OCI-LY1 (cell line): ENCODE measurements around the gene PYGM.
A peak's percentile ranks its signal among the peaks of the same experiment; 100 is the strongest.

ENCODE experiments used
- H2AFZ ChIP-seq: fragments of 200-600 bp; sonication (generic), shearing (Covaris generic); 2 replicates; pipeline ENCODE4 v1.6.0; 2014; ENCODE audit warnings: antibody characterized with exemption, mild to moderate bottlenecking, low read length
- H3F3A ChIP-seq: fragments of 200-600 bp; sonication (generic), shearing (Covaris generic); 2 replicates; pipeline ENCODE4 v1.6.0; 2014; ENCODE audit warnings: mild to moderate bottlenecking, antibody characterized with exemption, low read length, moderate library complexity; ENCODE audit not compliant: insufficient read depth
- H3K27ac ChIP-seq: fragments of 200-600 bp; sonication (generic); 2 replicates; pipeline ENCODE4 v1.5.1; 2014; ENCODE audit warnings: low read length, mixed run types, mild to moderate bottlenecking, low read depth; ENCODE audit not compliant: poor library complexity, severe bottlenecking
- H3K27me3 ChIP-seq: fragments of 200-600 bp; sonication (generic); 2 replicates; pipeline ENCODE4 v1.6.0; 2014; ENCODE audit warnings: antibody characterized with exemption, mild to moderate bottlenecking, low read length, moderate library complexity; ENCODE audit not compliant: insufficient read depth
- H3K36me3 ChIP-seq: fragments of 200-600 bp; sonication (generic); 2 replicates; pipeline ENCODE4 v1.6.1; 2014; ENCODE audit warnings: mild to moderate bottlenecking, antibody characterized with exemption, low read length, moderate library complexity, mixed read lengths; ENCODE audit not compliant: insufficient read depth
- H3K4me1 ChIP-seq: fragments of 200-600 bp; sonication (generic); 2 replicates; pipeline ENCODE4 v1.5.1; 2014; ENCODE audit warnings: mild to moderate bottlenecking, low read length, moderate library complexity; ENCODE audit not compliant: insufficient read depth, severe bottlenecking
- H3K4me2 ChIP-seq: fragments of 200-600 bp; sonication (generic), shearing (Covaris generic); 2 replicates; pipeline ENCODE4 v1.6.1; 2014; ENCODE audit warnings: low read length
- H3K4me3 ChIP-seq: fragments of 200-600 bp; sonication (generic); 2 replicates; pipeline ENCODE4 v1.5.1; 2014; ENCODE audit warnings: low read length, low read depth, mild to moderate bottlenecking, mixed read lengths; ENCODE audit not compliant: poor library complexity, severe bottlenecking
- H3K79me2 ChIP-seq: fragments of 200-600 bp; shearing (Covaris generic); 2 replicates; pipeline ENCODE4 v1.6.1; 2016; ENCODE audit warnings: mixed run types, low read length, mixed read lengths; ENCODE audit not compliant: insufficient read depth
- H3K9ac ChIP-seq: fragments of 200-600 bp; sonication (generic), shearing (Covaris generic); 2 replicates; pipeline ENCODE4 v1.6.1; 2014; ENCODE audit warnings: mild to moderate bottlenecking, low read length, mixed read lengths
- H3K9me2 ChIP-seq: fragments of 200-600 bp; sonication (generic), shearing (Covaris generic); 2 replicates; pipeline ENCODE4 v1.6.1; 2014; ENCODE audit warnings: low read depth, mild to moderate bottlenecking, low read length, mixed read lengths
- H3K9me3 ChIP-seq: fragments of 200-600 bp; shearing (Covaris generic); 2 replicates; pipeline ENCODE4 v1.6.1; 2014; ENCODE audit warnings: low read length, mixed read lengths
- H4K20me1 ChIP-seq: fragments of 200-600 bp; sonication (generic), shearing (Covaris generic); 2 replicates; pipeline ENCODE4 v1.6.0; 2016; ENCODE audit warnings: mild to moderate bottlenecking, low read length; ENCODE audit not compliant: insufficient read depth
- EZH2 ChIP-seq: fragments of 200-600 bp; sonication (generic), shearing (Covaris generic); IDR thresholded peaks from 2 replicates; pipeline ENCODE4 v1.8.0; 2017; ENCODE audit warnings: borderline replicate concordance, mixed run types, mild to moderate bottlenecking, antibody characterized with exemption, low read length, moderate library complexity, mixed read lengths
- TF ChIP-seq, protein P1 (sequence below): fragments of 200-600 bp; sonication (generic), shearing (Covaris generic); IDR thresholded peaks from 2 replicates; pipeline ENCODE4 v1.5.1; 2017; ENCODE audit warnings: mild to moderate bottlenecking, antibody characterized with exemption, low read length, moderate library complexity, mixed read lengths

Gene PYGM

DNA sequence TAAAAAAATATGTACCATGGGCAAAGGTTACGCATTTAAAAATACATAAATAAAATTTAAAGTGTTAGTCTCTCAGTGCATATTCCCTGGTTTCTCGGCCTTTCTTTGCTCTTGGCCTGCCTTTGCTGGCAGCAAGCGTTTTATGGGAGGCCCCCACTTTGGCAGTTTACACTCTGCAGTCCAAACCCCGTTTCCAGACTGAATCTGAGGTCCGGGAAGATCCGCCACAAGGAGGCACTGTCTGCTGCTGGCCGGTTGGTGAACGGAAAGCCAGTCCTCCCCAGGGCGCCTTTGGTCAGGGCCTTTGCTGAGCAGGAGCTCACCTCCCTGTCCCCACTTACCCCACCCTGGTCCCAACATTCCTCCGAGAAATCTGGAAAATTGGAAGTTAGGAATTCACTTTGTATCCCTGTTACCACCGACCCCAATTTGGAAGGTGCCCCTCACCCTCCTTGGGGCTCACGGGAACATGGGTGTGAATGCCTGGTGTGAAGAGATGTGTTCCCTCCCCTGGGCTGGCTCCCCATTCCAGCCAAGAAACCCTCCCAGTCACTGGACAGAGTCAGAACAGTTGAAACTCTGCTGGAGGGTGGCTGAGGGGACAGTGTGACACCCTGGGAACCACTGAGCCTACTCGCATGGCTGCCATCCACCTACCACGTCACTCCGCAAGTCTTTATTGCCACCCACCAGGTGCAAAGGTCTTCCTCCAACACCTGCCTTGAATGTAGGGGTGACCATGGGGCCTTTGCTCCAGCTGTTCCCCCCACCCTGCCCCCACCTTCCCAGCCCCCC is 27.9 kb upstream of the PYGM start:
- peak overlapping the region; percentile 41; the same call in 1 of the 2 replicates for H3K9ac ChIP-seq
- H3K27me3 ChIP-seq: no peaks in the 10 kb centered on the region
- H3K4me1 ChIP-seq: peaks cover 12% of the 10 kb centered on the region
- H3K9me3 ChIP-seq: no peaks in the 10 kb centered on the region
- peak overlapping the region; percentile 65 for H3K27ac ChIP-seq
- H2AFZ ChIP-seq: no peak overlapping the region
- H3F3A ChIP-seq: no peaks in the 10 kb centered on the region
- H4K20me1 ChIP-seq: no peaks in the 10 kb centered on the region
- no peaks in the 10 kb centered on the region for H3K9me2 ChIP-seq
- H3K4me2 ChIP-seq: peak overlapping the region; percentile 21; the same call in 1 of the 2 replicates
- H3K79me2 ChIP-seq: no peaks in the 10 kb centered on the region
- no peak overlapping the region for H3K4me3 ChIP-seq
- peaks cover 30% of the 10 kb centered on the region; the same call in 1 of the 2 replicates for H3K36me3 ChIP-seq
- TF ChIP-seq EZH2: no peak
- TF ChIP-seq, protein P1, sequence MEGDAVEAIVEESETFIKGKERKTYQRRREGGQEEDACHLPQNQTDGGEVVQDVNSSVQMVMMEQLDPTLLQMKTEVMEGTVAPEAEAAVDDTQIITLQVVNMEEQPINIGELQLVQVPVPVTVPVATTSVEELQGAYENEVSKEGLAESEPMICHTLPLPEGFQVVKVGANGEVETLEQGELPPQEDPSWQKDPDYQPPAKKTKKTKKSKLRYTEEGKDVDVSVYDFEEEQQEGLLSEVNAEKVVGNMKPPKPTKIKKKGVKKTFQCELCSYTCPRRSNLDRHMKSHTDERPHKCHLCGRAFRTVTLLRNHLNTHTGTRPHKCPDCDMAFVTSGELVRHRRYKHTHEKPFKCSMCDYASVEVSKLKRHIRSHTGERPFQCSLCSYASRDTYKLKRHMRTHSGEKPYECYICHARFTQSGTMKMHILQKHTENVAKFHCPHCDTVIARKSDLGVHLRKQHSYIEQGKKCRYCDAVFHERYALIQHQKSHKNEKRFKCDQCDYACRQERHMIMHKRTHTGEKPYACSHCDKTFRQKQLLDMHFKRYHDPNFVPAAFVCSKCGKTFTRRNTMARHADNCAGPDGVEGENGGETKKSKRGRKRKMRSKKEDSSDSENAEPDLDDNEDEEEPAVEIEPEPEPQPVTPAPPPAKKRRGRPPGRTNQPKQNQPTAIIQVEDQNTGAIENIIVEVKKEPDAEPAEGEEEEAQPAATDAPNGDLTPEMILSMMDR: peak; percentile 84

DNA sequence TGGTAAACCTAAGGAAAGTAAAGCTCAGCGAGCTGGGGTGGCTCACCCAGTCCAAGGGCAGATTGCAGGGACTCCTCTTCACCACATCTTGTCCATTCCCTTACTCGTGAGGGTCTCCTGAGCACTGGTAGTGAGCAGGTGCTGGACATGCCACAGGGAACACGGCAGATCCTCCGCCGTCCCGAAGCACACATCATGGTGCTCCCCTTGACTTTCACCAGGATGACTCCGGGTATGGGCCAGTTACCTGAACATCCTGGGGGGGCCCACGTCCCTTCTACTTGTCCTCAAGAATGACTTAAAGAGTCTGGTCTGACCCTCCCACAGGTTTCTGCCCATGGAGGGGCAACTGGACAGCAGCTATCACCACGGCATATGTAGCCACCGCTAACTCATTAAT is 26.5 kb upstream of the PYGM start:
- Histone ChIP-seq H3K4me1 (peaks cover 21% of the 10 kb centered on the region), H3K27ac (no peak overlapping the region), H3K27me3 (no peaks in the 10 kb centered on the region), H3K36me3 (peaks cover 25% of the 10 kb centered on the region; the same call in 1 of the 2 replicates), H2AFZ (no peak overlapping the region), H3K9ac (no peak overlapping the region), H4K20me1 (no peaks in the 10 kb centered on the region), H3K9me2 (no peaks in the 10 kb centered on the region), H3K9me3 (no peaks in the 10 kb centered on the region), H3K4me2 (no peak overlapping the region), H3F3A (no peaks in the 10 kb centered on the region), H3K79me2 (no peaks in the 10 kb centered on the region), H3K4me3 (no peak overlapping the region)
- no peak for TF ChIP-seq EZH2
- TF ChIP-seq, protein P1: no peak

DNA sequence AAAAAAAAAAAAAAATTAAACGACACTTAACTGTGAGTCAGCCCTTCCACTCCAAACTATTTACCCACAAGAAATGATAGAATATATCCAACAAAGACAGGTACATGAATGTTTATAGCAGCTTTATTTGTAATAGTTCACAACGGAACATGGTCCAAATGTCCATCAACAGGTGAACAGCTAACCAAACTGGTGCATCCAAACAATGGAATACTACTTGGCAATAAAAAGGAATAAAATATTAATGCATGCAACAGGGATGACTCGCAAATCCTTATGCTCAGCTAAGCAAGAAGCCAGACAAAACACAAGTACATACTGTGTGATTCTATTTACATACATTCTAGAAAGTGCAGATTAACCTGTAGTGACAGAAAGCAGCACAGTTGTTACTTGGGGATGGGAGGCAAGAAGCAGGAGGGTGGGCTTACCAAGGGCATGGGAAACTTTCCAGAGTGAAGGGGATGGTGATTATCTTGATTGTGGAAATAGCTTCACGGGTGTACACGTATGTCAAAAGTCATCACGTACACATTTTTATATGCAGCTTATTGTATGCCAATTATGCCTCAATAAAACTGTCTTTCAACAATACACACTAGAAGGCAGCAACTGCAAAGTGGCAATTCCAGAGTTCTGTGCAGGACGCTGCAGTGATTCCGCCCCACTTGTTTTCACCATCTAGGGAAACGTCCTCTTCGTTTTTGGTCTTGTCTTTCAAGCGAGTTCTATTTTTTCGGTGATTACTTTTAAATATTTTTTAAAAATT is 25.2 kb upstream of the PYGM start:
- no peaks in the 10 kb centered on the region for H3K9me2 ChIP-seq
- H3K27ac ChIP-seq: no peak overlapping the region
- H3K79me2 ChIP-seq: no peaks in the 10 kb centered on the region
- H3K36me3 ChIP-seq: peaks cover 21% of the 10 kb centered on the region; the same call in 1 of the 2 replicates
- no peaks in the 10 kb centered on the region for H3K9me3 ChIP-seq
- H3K9ac ChIP-seq: no peak overlapping the region
- H3K4me3 ChIP-seq: no peak overlapping the region
- TF ChIP-seq, protein P1: no peak
- TF ChIP-seq EZH2: no peak
- H3K27me3 ChIP-seq: no peaks in the 10 kb centered on the region
- H3F3A ChIP-seq: no peaks in the 10 kb centered on the region
- H4K20me1 ChIP-seq: no peaks in the 10 kb centered on the region
- H3K4me2 ChIP-seq: no peak overlapping the region
- H3K4me1 ChIP-seq: peaks cover 24% of the 10 kb centered on the region
- no peak overlapping the region for H2AFZ ChIP-seq
